CD14-positive monocyte (primary cell): ENCODE measurements around the gene SLC6A12. TPM values are rescaled to one million over a fixed set of nuclear protein-coding genes. Genes with fewer than 3 reads are reported as not detected.
"Not testable (repeated sequence)": the region's sequence is repeated elsewhere in the genome, so short reads cannot be mapped to it uniquely, and the experiment has no call there.

ENCODE experiments used
- DNase-seq, 3 donors: peaks; one replicate each; pipeline ENCODE4 v3.0.0-alpha.2; 2011 to 2022
- H2AFZ ChIP-seq: 2 replicates; pipeline ENCODE4 v1.6.0; 2012; ENCODE audit warnings: mild to moderate bottlenecking, low read depth, low read length, inconsistent platforms; ENCODE audit not compliant: insufficient read depth, poor library complexity, severe bottlenecking
- H3K27ac ChIP-seq, 2 donors: 1 replicate in 1 of 2; 2 replicates in 1 of 2; pipeline ENCODE4 v1.5.1; 2012 to 2013; ENCODE audit warnings: low read length in 2 of 2, control low read depth in 1 of 2, inconsistent platforms in 1 of 2, low read depth in 1 of 2, mild to moderate bottlenecking in 1 of 2
- H3K27me3 ChIP-seq, 2 donors: one replicate each; pipeline versions ENCODE4 v1.6.0 to v1.6.1; 2011 to 2013; ENCODE audit warnings: low read length in 2 of 2; ENCODE audit not compliant: control insufficient read depth in 2 of 2, insufficient read depth in 2 of 2
- H3K36me3 ChIP-seq, 2 donors: replicated peaks in 1 of 2; 1 replicate in 1 of 2; 2 replicates in 1 of 2; pipeline versions ENCODE4 v1.5.1 to v1.6.1; 2012 to 2013; ENCODE audit warnings: low read length in 2 of 2, control low read depth in 1 of 2, inconsistent platforms in 1 of 2, mild to moderate bottlenecking in 1 of 2; ENCODE audit not compliant: insufficient read depth in 2 of 2, control insufficient read depth in 1 of 2
- H3K4me1 ChIP-seq, 2 donors: 1 replicate in 1 of 2; 2 replicates in 1 of 2; pipeline versions ENCODE4 v1.5.1 to v1.6.1; 2012 to 2013; ENCODE audit warnings: low read length in 2 of 2, control low read depth in 1 of 2, inconsistent platforms in 1 of 2, mild to moderate bottlenecking in 1 of 2, moderate library complexity in 1 of 2; ENCODE audit not compliant: insufficient read depth in 2 of 2, control insufficient read depth in 1 of 2
- H3K4me2 ChIP-seq: replicated peaks from 2 replicates; pipeline ENCODE3; 2012; ENCODE audit warnings: low read length, moderate library complexity, mild to moderate bottlenecking; ENCODE audit not compliant: poor library complexity, severe bottlenecking; ENCODE audit errors: extremely low read depth
- H3K4me3 ChIP-seq, 3 experiments: fragments of 200-600 bp in 1 of 3; sonication (generic) in 1 of 3; replicated peaks in 1 of 3; 1 replicate in 2 of 3; 2 replicates in 1 of 3; pipeline ENCODE4 v1.5.1; 2011 to 2013; ENCODE audit warnings: low read length in 3 of 3, mild to moderate bottlenecking in 3 of 3, control low read depth in 2 of 3, low read depth in 2 of 3, inconsistent platforms in 1 of 3, moderate library complexity in 1 of 3
- H3K79me2 ChIP-seq: 2 replicates; pipeline ENCODE4 v1.6.0; 2012; ENCODE audit warnings: mild to moderate bottlenecking, control low read depth, inconsistent platforms, low read length, moderate library complexity; ENCODE audit not compliant: insufficient read depth
- H3K9ac ChIP-seq: 2 replicates; pipeline ENCODE4 v1.6.0; 2017; ENCODE audit warnings: low read length, mild to moderate bottlenecking; ENCODE audit not compliant: insufficient read depth, poor library complexity, severe bottlenecking
- H3K9me3 ChIP-seq, 2 donors: replicated peaks in 1 of 2; 1 replicate in 1 of 2; 2 replicates in 1 of 2; pipeline versions ENCODE4 v1.5.1 to v1.6.1; 2012 to 2013; ENCODE audit warnings: low read length in 2 of 2, control low read depth in 1 of 2; ENCODE audit not compliant: control insufficient read depth in 1 of 2, insufficient read depth in 1 of 2
- H4K20me1 ChIP-seq: 2 replicates; pipeline ENCODE4 v1.6.0; 2012; ENCODE audit warnings: mild to moderate bottlenecking, low read length, control low read depth, moderate library complexity; ENCODE audit not compliant: insufficient read depth
- H3K27ac Mint-ChIP-seq, 7 donors: one replicate each; pipeline ENCODE4 v1.8.0; 2020; ENCODE audit warnings: mild to moderate bottlenecking in 7 of 7, mixed read lengths in 7 of 7, moderate library complexity in 6 of 7, inconsistent platforms in 2 of 7
- H3K27me3 Mint-ChIP-seq, 3 donors: one replicate each; pipeline ENCODE4 v1.8.0; 2021 to 2022; ENCODE audit warnings: low read depth in 3 of 3, mild to moderate bottlenecking in 3 of 3, mixed read lengths in 3 of 3, moderate library complexity in 3 of 3, inconsistent platforms in 1 of 3
- H3K36me3 Mint-ChIP-seq, 2 donors: one replicate each; pipeline ENCODE4 v1.8.0; 2020; ENCODE audit warnings: mixed read lengths in 2 of 2, inconsistent platforms in 1 of 2, mild to moderate bottlenecking in 1 of 2
- H3K4me1 Mint-ChIP-seq: one replicate; pipeline ENCODE4 v1.8.0; 2020; ENCODE audit warnings: mild to moderate bottlenecking, mixed read lengths
- H3K4me3 Mint-ChIP-seq, 2 donors: one replicate each; pipeline ENCODE4 v1.8.0; 2020; ENCODE audit warnings: mild to moderate bottlenecking in 2 of 2, mixed read lengths in 2 of 2, moderate library complexity in 1 of 2
- H3K9me3 Mint-ChIP-seq, 7 donors: one replicate each; pipeline ENCODE4 v1.8.0; 2020 to 2022; ENCODE audit warnings: mixed read lengths in 7 of 7, mild to moderate bottlenecking in 6 of 7, moderate library complexity in 6 of 7, inconsistent platforms in 2 of 7
- CTCF ChIP-seq: fragments of 200-600 bp; IDR thresholded peaks from one replicate; pipeline ENCODE4 v1.8.0; 2022; ENCODE audit warnings: antibody characterized with exemption, mild to moderate bottlenecking
- WGBS: methylation state at CpG from one replicate; pipeline ENCODE4 v1.1.5; 2013; ENCODE audit warnings: missing lambda C conversion rate; ENCODE audit not compliant: insufficient coverage; 5-methylcytosine and 5-hydroxymethylcytosine counted together
- intact Hi-C, 2 donors: fragments of 100-400 bp; cut with micrococcal nuclease; formaldehyde crosslinking; loops; one replicate each; pipeline versions ENCODE4 v1.15.0 to v1.15.1; 2023
- polyA plus RNA-seq, 3 donors: library from polyadenylated mRNA; depleted of rRNA in 1 of 3; unstranded in 2 of 3; stranded (reverse) in 1 of 3; fragments of 300-500 nt in 2 of 3; fragments of >200 nt in 1 of 3; fragmentation: Illumina TruSeq in 2 of 3; gene quantifications; 1 replicate in 2 of 3; 2 replicates in 1 of 3; pipeline ENCODE4 v1.2.3, GENCODE V29; 2012 to 2021

The SLC6A12 gene
- polyA plus RNA-seq, 3 donors, result 5.7 to 8.3 (median 8.0) TPM

GRCh38 chr12:189622-189962 lies 24.4 kb downstream of the SLC6A12 start:
- WGBS, result no CpG with 5 or more reads among the region's 6 CpGs
- intact Hi-C loops, result no loop called here

DNA sequence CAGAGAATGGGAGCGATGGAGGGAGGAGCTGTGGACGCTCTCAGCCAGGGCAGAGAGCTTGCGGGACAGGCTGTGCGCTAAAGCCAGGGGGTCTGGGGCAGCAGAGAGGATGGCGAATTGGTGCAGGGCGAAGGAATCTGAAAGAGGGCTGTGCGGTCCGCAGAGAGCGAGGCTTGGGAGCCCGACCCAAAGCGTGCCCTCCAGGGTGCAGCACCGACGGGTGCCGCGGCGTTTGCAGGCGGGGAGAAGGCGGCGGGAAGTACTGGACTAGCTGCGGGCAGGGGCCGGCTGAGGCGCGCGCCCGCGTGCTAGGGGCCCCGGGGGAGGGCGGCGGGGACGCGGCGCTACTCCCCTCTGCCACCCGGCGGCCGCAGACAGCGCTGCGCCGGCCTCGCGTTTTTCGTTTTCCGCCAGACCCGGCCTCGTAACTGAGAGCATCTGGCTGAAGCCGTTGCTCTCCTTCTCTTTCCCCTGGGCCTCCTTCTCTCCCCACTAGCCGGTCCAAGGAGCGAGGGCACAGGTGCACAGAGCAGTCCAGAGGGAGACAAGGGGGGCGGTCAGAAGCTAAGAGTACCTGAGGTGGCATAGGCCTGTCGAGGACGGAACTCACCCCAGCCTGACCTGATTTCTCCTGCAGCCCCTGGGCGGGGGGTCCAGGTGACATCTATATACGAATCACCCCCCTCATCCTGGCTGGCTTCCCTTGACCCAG lies 24.9 kb downstream of the SLC6A12 start:
- H3K9ac ChIP-seq, result no peak overlapping the region
- Mint-ChIP-seq H3K4me3 (peak overlapping the region; percentile 76 to 94), H3K36me3 (peaks cover 0 to 2% of the 10 kb centered on the region in 2 donors), H3K9me3 (peaks cover 3 to 8% (median 7%) of the 10 kb centered on the region in 7 donors), H3K4me1 (peaks cover 23% of the 10 kb centered on the region), H3K27ac (peak overlapping the region in 2 of 7 donors; percentile 46 to 71), H3K27me3 (peaks cover 22 to 42% (median 38%) of the 10 kb centered on the region in 3 donors)
- peaks cover 16 to 25% of the 10 kb centered on the region in 2 donors for H3K4me1 ChIP-seq
- 14% methylated on average over 51 of the region's 52 CpGs for WGBS
- no peak overlapping the region for H3K27ac ChIP-seq
- no peaks in the 10 kb centered on the region for H3K36me3 ChIP-seq
- H3K9me3 ChIP-seq, result no peaks in the 10 kb centered on the region
- peak overlapping the region; percentile 47 for H2AFZ ChIP-seq
- H3K4me2 ChIP-seq, result peak overlapping the region; percentile 64
- peak overlapping the region in 2 of 3 experiments; percentile 14 to 68 for H3K4me3 ChIP-seq
- peaks cover 0 to 5% of the 10 kb centered on the region in 2 donors for H3K27me3 ChIP-seq
- DNase-seq, result peak; percentile 52 to 66 (median 59)
- intact Hi-C loops, result no loop called here
- H3K79me2 ChIP-seq, result no peaks in the 10 kb centered on the region
- TF ChIP-seq CTCF, result peak; percentile 87
- no peaks in the 10 kb centered on the region for H4K20me1 ChIP-seq

More at GRCh38 chr12:189622-189962, 24.4 kb downstream of the SLC6A12 start:
- H3K27ac Mint-ChIP-seq, result no peak overlapping the region
- Histone ChIP-seq H3K4me2 (peak overlapping the region; percentile 64), H2AFZ (no peak overlapping the region), H3K4me3 (no peak overlapping the region), H4K20me1 (no peaks in the 10 kb centered on the region), H3K27ac (no peak overlapping the region), H3K27me3 (peaks cover 0 to 5% of the 10 kb centered on the region in 2 donors), H3K36me3 (no peaks in the 10 kb centered on the region), H3K9me3 (no peaks in the 10 kb centered on the region), H3K9ac (no peak overlapping the region), H3K79me2 (no peaks in the 10 kb centered on the region), H3K4me1 (peaks cover 16 to 24% of the 10 kb centered on the region in 2 donors)
- H3K9me3 Mint-ChIP-seq, result peaks cover 3 to 8% (median 7%) of the 10 kb centered on the region in 7 donors
- H3K36me3 Mint-ChIP-seq, result peaks cover 0 to 2% of the 10 kb centered on the region in 2 donors
- H3K4me3 Mint-ChIP-seq, result peak overlapping the region in 1 of 2 donors; percentile 94
- H3K27me3 Mint-ChIP-seq, result peaks cover 22 to 42% (median 38%) of the 10 kb centered on the region in 3 donors
- TF ChIP-seq CTCF, result no peak
- DNase-seq, result no peak
- H3K4me1 Mint-ChIP-seq, result peaks cover 23% of the 10 kb centered on the region

- DNase-seq, H3K79me2 ChIP-seq, H3K9me3 Mint-ChIP-seq, H3K36me3 Mint-ChIP-seq, H3K9ac ChIP-seq, H3K27me3 ChIP-seq, H3K36me3 ChIP-seq, H3K27ac ChIP-seq, H4K20me1 ChIP-seq, intact Hi-C loops, H3K9me3 ChIP-seq: not testable (repeated sequence)
- peak overlapping the region; percentile 64 for H3K4me2 ChIP-seq
- H3K4me3 ChIP-seq, result peak overlapping the region in 2 of 3 experiments; percentile 14 to 68
- H2AFZ ChIP-seq, result peak overlapping the region; percentile 47
- Mint-ChIP-seq H3K27ac (peak overlapping the region in 1 of 7 donors; percentile 46), H3K4me1 (peaks cover 23% of the 10 kb centered on the region), H3K4me3 (peak overlapping the region; percentile 76 to 94), H3K27me3 (peaks cover 22 to 40% (median 39%) of the 10 kb centered on the region in 3 donors)
- H3K4me1 ChIP-seq, result peaks cover 16 to 25% of the 10 kb centered on the region in 2 donors
- 98% methylated on average over 34 of the region's 53 CpGs for WGBS
Measured at GRCh38 chr12:187986-188909, 25.7 kb downstream of the SLC6A12 start.
